Testis (tissue), 2 donors: Measurements from ENCODE around the gene CD300LF.

ENCODE experiments used
- POLR2A ChIP-seq: fragments of 450-650 bp; IDR thresholded peaks from one replicate; pipeline ENCODE4 v1.6.1; 2017; ENCODE audit warnings: antibody characterized with exemption, mild to moderate bottlenecking, moderate library complexity
- TF ChIP-seq, protein P1 (sequence below), 3 experiments: fragments of 450-650 bp in 2 of 3; fragments of 200-600 bp in 1 of 3; sonication (generic) in 1 of 3; IDR thresholded peaks; one replicate each; pipeline ENCODE4 v1.5.1; 2016 to 2019; ENCODE audit warnings: antibody characterized with exemption in 3 of 3, mild to moderate bottlenecking in 2 of 3, moderate library complexity in 1 of 3

- TF ChIP-seq, protein P1, sequence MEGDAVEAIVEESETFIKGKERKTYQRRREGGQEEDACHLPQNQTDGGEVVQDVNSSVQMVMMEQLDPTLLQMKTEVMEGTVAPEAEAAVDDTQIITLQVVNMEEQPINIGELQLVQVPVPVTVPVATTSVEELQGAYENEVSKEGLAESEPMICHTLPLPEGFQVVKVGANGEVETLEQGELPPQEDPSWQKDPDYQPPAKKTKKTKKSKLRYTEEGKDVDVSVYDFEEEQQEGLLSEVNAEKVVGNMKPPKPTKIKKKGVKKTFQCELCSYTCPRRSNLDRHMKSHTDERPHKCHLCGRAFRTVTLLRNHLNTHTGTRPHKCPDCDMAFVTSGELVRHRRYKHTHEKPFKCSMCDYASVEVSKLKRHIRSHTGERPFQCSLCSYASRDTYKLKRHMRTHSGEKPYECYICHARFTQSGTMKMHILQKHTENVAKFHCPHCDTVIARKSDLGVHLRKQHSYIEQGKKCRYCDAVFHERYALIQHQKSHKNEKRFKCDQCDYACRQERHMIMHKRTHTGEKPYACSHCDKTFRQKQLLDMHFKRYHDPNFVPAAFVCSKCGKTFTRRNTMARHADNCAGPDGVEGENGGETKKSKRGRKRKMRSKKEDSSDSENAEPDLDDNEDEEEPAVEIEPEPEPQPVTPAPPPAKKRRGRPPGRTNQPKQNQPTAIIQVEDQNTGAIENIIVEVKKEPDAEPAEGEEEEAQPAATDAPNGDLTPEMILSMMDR (IDR thresholded peaks at IDR 0.05): no peak
- no peak for TF ChIP-seq POLR2A
Measured at GRCh38 chr17:74645010-74645409, 67.7 kb downstream of the CD300LF start.
